ENCODE data around the gene TMEM132A. TPM values are rescaled to one million over a fixed set of nuclear protein-coding genes. Genes with fewer than 3 reads are reported as not detected.

The TMEM132A gene
- total RNA-seq, 1 donor from 2014 or later: 287 TPM

DNA sequence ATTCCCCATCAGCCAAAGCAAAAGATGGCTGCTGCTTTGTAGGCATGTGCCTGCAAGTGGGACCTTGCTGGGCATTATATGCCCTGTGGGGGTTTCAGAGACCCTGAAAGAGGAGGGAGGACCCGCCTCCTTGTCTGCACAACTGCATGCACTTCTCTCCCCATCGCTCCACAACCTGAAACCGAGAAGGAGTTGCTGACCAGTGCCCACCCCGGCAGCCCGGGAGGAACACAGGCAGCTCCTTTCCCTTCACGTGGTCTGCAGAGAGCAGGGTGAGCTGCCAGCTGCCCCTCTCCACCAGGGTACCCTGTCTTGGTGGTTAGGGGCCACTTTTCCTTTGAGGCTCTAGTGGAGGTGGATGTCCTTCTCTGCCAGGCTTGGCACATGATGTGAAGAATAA, 1.4 kb upstream of the TMEM132A start:
- TF ChIP-seq, protein P1, sequence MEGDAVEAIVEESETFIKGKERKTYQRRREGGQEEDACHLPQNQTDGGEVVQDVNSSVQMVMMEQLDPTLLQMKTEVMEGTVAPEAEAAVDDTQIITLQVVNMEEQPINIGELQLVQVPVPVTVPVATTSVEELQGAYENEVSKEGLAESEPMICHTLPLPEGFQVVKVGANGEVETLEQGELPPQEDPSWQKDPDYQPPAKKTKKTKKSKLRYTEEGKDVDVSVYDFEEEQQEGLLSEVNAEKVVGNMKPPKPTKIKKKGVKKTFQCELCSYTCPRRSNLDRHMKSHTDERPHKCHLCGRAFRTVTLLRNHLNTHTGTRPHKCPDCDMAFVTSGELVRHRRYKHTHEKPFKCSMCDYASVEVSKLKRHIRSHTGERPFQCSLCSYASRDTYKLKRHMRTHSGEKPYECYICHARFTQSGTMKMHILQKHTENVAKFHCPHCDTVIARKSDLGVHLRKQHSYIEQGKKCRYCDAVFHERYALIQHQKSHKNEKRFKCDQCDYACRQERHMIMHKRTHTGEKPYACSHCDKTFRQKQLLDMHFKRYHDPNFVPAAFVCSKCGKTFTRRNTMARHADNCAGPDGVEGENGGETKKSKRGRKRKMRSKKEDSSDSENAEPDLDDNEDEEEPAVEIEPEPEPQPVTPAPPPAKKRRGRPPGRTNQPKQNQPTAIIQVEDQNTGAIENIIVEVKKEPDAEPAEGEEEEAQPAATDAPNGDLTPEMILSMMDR (conservative IDR thresholded peaks at IDR 0.05; ENCODE audit: low read depth, low read length): no peak
- H3K4me3 ChIP-seq (ENCODE audit: low read depth, low read length): no peak overlapping the region
- DNase-seq (ENCODE audit: low read depth): no peak

DNA sequence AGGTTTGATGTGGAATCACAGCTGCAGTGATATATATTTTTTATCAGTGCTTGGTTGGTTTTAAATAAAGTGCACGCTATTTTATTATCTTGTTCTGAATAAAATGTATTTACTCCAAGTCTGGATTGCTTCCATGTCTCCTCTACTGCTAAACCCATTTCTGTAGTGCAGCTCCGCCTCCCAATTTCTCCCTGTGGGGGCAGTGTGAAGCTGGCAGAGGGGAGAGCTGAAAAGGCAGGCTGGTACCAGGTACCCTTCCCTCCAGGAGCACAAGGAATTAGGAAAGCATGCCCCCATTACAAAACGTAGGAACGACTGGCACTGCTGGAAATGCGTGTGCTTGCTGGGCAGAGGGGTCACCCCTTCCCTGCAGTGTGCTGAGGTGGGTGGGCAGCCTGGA, 934 bp upstream of the TMEM132A start:
- H3K4me3 ChIP-seq (ENCODE audit: low read depth, low read length): no peak overlapping the region
- TF ChIP-seq, protein P1 (conservative IDR thresholded peaks at IDR 0.05; ENCODE audit: low read depth, low read length): no peak
- no peak for DNase-seq (ENCODE audit: low read depth)

DNA sequence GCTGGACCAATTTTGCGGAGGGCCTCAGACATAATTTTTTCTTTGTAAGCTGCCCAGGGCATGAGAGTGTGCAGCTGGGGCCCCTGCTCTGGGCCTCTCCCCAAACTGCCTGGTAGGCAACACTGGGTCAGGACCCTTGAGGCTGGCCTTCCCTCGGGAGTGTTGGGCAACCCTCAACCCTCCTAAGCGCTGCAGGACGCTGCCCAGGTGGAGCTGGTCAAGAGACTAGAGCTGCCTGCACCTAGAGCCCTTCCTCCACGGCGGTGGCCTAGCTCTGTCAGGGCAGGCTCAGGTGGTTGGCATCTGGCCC, 505 bp upstream of the TMEM132A start:
- TF ChIP-seq, protein P1 (conservative IDR thresholded peaks at IDR 0.05; ENCODE audit: low read depth, low read length): no peak
- DNase-seq (ENCODE audit: low read depth): no peak
- no peak overlapping the region for H3K4me3 ChIP-seq (ENCODE audit: low read depth, low read length)

DNA sequence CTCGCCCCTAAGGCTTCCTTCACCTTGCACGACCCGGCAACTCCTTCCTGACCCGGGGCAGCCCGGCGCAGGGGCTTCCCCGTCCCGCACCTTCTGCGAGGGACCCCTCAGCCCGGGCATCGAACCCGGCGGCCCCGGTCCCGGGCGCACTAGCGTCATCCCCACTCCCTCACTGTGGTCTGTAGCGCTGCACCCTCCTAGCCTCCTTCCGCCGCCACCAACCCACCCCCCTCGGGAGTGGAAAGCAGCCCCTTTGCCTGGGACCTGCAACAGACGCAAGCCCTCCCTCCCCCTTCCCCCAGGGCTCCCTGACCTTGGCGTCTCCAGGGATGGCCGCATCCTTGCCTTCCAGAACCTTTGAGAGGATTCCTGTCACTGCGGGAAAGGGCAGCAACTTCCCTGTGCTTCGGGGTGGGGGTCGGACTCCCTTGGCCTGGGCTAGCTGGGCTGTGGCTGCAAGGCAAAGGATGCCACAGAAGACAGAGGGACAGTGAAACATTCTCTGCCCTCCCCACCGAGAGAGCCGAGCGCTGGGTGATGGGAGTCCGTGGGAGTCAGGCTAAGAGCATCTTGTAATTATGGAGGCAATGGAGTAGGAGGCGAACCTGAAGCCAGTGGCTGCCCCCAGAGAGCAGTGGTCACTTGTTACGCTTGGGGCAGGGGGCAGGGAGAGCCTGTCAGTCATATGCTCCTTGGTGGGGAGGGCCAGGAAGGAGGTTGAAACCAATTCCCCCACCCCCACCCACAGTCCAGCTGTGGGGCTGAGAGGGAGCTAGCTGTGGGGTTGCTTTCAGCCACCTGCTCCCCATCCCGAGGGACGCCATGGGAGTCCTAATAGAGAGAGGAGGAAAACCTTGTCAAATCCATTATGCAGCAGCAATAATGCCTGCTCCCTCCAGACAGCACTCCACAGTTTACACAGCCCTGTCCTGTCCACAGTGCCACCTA, 920 bp downstream of the TMEM132A start:
- no peak for DNase-seq (ENCODE audit: low read depth)
- peak overlapping the region; percentile 90 for H3K4me3 ChIP-seq (ENCODE audit: low read depth, low read length)
- TF ChIP-seq, protein P1 (conservative IDR thresholded peaks at IDR 0.05; ENCODE audit: low read depth, low read length): no peak

DNA sequence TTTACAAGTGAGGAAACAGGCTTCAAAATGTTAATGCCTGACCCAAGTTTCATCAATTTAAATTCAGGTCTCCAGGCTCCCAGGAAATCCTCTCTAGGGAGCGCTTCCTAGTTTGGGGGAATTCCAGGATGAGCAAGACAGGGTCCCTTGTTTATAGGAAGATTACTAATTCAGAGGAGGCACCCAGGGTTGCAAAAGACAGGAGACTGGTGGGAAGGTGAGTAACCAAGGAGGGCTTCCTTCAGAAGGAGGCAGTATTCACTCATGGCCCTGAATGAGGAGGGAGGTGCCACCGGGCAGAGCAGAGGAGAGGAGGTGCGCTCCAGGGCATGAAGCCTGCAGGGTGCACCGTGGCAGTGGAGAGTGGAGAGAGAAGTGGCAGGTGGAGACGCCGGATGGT, 1.6 kb downstream of the TMEM132A start:
- DNase-seq (ENCODE audit: low read depth): peak; percentile 56
- TF ChIP-seq, protein P1 (conservative IDR thresholded peaks at IDR 0.05; ENCODE audit: low read depth, low read length): no peak
- peak overlapping the region; percentile 90 for H3K4me3 ChIP-seq (ENCODE audit: low read depth, low read length)

DNA sequence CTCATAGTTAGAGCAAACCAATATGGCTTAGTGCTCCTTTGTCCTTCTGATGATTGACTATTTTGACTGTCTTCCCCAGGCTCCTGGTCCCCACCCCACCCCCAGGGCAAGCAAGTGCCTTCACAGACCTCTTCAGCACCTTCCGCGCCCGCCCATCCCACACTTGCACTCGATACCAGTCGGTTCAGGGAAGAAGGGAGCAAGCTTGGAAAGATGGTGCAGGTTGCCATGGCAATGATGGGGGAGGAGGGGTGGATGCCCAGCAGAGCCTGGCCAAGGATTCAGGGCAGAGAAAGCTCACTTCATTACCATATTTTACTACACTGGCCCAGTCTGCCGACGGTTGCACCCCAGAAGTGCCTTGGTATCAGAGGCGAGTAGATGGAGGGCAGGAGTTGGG, 2.2 kb downstream of the TMEM132A start:
- TF ChIP-seq, protein P1 (conservative IDR thresholded peaks at IDR 0.05; ENCODE audit: low read depth, low read length): no peak
- no peak for DNase-seq (ENCODE audit: low read depth)
- no peak overlapping the region for H3K4me3 ChIP-seq (ENCODE audit: low read depth, low read length)

All from epithelial cell of proximal tubule (primary cell).